Fibroblast of lung (primary cell): ENCODE data around the gene HNRNPA2B1. TPM values are rescaled to one million over a fixed set of nuclear protein-coding genes. Genes with fewer than 3 reads are reported as not detected.
"Not testable (repeated sequence)": the region's sequence is repeated elsewhere in the genome, so short reads cannot be mapped to it uniquely, and the experiment has no call there.

ENCODE experiments used
- DNase-seq, 2 donors: peaks; one replicate each; pipeline versions ENCODE4 v3.0.0 to v3.0.0-alpha.2; 2010; ENCODE audit warnings: low read depth in 2 of 2
- H2AFZ ChIP-seq: 2 replicates; pipeline ENCODE4 v1.5.1; 2012; ENCODE audit warnings: low read length, control low read depth, inconsistent platforms
- H3K27ac ChIP-seq: 2 replicates; pipeline ENCODE4 v1.5.1; 2011; ENCODE audit warnings: low read length, control low read depth; ENCODE audit not compliant: insufficient read depth
- H3K27me3 ChIP-seq: 2 replicates; pipeline ENCODE4 v1.5.1; 2011; ENCODE audit warnings: mild to moderate bottlenecking, low read length; ENCODE audit not compliant: control insufficient read depth, insufficient read depth
- H3K36me3 ChIP-seq: 2 replicates; pipeline ENCODE4 v1.5.1; 2011; ENCODE audit warnings: low read length; ENCODE audit not compliant: control insufficient read depth, insufficient read depth
- H3K4me1 ChIP-seq: 2 replicates; pipeline ENCODE4 v1.5.1; 2011; ENCODE audit warnings: low read length; ENCODE audit not compliant: control insufficient read depth, insufficient read depth; ENCODE audit errors: extremely low read depth
- H3K4me2 ChIP-seq: 2 replicates; pipeline ENCODE4 v1.5.1; 2011; ENCODE audit warnings: low read length, control low read depth; ENCODE audit not compliant: insufficient read depth; ENCODE audit errors: extremely low read depth
- H3K4me3 ChIP-seq, 4 experiments: fragments of 200-600 bp in 1 of 4; sonication (generic) in 1 of 4; replicated peaks in 1 of 4; 2 replicates each; pipeline ENCODE4 v1.5.1; 2011 to 2016; ENCODE audit warnings: low read length in 4 of 4, low read depth in 3 of 4, mild to moderate bottlenecking in 3 of 4, control low read depth in 2 of 4, inconsistent platforms in 1 of 4, mixed read lengths in 1 of 4; ENCODE audit not compliant: insufficient read depth in 1 of 4; ENCODE audit errors: control extremely low read depth in 1 of 4
- H3K79me2 ChIP-seq: 2 replicates; pipeline ENCODE4 v1.5.1; 2012; ENCODE audit warnings: mild to moderate bottlenecking, low read length, inconsistent platforms; ENCODE audit not compliant: control insufficient read depth, insufficient read depth
- H3K9ac ChIP-seq: 2 replicates; pipeline ENCODE4 v1.5.1; 2011; ENCODE audit warnings: mild to moderate bottlenecking, low read length, control low read depth; ENCODE audit not compliant: insufficient read depth
- H3K9me3 ChIP-seq: 2 replicates; pipeline ENCODE4 v1.5.1; 2012; ENCODE audit warnings: low read depth, low read length; ENCODE audit not compliant: control insufficient read depth, insufficient read depth
- H4K20me1 ChIP-seq: 2 replicates; pipeline ENCODE4 v1.5.1; 2011; ENCODE audit warnings: low read length; ENCODE audit not compliant: control insufficient read depth, insufficient read depth; ENCODE audit errors: extremely low read depth
- EZH2 ChIP-seq: IDR thresholded peaks from 2 replicates; pipeline ENCODE4 v1.5.1; 2012; ENCODE audit warnings: low read length, control low read depth, mild to moderate bottlenecking; ENCODE audit errors: missing control alignments
- polyA plus RNA-seq, 2 donors: library from polyadenylated mRNA; depleted of rRNA in 1 of 2; stranded (reverse) in 1 of 2; unstranded in 1 of 2; fragments of >200 nt; gene quantifications; 2 replicates each; pipeline ENCODE4 v1.2.1, GENCODE V29; 2011 to 2012; ENCODE audit warnings: missing spikeins in 1 of 2
- total RNA-seq: library from RNA; depleted of rRNA; stranded (reverse); fragments of >200 nt; gene quantifications from 2 replicates; pipeline ENCODE4 v1.2.1, GENCODE V29; 2014
- TF ChIP-seq, protein P1 (sequence below), 2 donors: IDR thresholded peaks in 1 of 2; conservative IDR thresholded peaks in 1 of 2; 1 replicate in 1 of 2; 2 replicates in 1 of 2; pipeline ENCODE4 v1.5.1; 2011 to 2012; ENCODE audit warnings: low read length in 2 of 2, control low read depth in 1 of 2, inconsistent platforms in 1 of 2, low read depth in 1 of 2, mild to moderate bottlenecking in 1 of 2

HNRNPA2B1 gene
- total and polyA plus RNA-seq, 2 donors (not counting 1 experiment from before 2014, with no cell fraction given), result 82.1 to 428 TPM

DNA sequence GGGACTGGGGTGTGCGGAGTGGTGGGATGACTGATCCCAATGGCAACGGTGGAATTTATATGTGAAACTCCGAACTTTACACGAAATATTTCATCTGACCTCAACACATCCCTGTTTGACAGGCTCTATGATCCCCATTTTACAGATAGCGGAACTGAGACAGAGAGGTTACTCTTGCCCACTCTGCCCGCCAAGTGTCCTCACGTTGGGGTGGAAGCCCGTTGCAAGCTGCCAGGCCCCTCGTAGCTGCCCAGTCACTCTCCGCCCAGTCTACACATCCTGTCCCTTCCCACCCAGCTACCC, 48.9 kb downstream of the HNRNPA2B1 start:
- Histone ChIP-seq H3K27ac (no peak overlapping the region), H3K4me3 (peak overlapping the region in 3 of 4 experiments; percentile 46 to 62 (median 48)), H3K36me3 (no peaks in the 10 kb centered on the region)

DNA sequence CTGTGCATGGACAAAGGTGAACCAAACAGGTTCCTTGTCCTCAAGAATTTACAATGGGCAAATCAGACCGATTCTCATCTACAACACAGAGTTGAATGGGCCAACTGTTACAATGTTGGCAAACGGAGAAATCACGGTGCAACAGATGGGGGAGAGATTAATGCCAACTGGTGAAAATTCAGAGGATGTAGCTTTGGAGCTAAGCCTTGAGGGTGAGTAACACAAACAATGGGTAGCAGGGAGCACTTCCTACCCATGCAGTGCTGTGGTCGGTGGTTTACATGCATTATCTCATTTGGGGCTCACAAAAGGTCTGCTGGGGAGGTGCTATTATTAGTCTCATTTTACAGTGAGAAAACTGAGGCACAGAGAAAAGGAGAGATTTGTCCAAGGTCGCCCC, 49.5 kb downstream of the HNRNPA2B1 start:
- H3K9me3 ChIP-seq, result no peaks in the 10 kb centered on the region

More for the DNA sequence above, 48.9 kb downstream of the HNRNPA2B1 start:
- no peak for DNase-seq
- Histone ChIP-seq H2AFZ (peak overlapping the region; percentile 87), H3K4me2 (peak overlapping the region; percentile 75), H3K27me3 (peaks cover 3% of the 10 kb centered on the region), H3K9ac (no peak overlapping the region), H4K20me1 (no peaks in the 10 kb centered on the region), H3K9me3 (no peaks in the 10 kb centered on the region), H3K79me2 (no peaks in the 10 kb centered on the region), H3K4me1 (peaks cover 7% of the 10 kb centered on the region)
- TF ChIP-seq, protein P1, sequence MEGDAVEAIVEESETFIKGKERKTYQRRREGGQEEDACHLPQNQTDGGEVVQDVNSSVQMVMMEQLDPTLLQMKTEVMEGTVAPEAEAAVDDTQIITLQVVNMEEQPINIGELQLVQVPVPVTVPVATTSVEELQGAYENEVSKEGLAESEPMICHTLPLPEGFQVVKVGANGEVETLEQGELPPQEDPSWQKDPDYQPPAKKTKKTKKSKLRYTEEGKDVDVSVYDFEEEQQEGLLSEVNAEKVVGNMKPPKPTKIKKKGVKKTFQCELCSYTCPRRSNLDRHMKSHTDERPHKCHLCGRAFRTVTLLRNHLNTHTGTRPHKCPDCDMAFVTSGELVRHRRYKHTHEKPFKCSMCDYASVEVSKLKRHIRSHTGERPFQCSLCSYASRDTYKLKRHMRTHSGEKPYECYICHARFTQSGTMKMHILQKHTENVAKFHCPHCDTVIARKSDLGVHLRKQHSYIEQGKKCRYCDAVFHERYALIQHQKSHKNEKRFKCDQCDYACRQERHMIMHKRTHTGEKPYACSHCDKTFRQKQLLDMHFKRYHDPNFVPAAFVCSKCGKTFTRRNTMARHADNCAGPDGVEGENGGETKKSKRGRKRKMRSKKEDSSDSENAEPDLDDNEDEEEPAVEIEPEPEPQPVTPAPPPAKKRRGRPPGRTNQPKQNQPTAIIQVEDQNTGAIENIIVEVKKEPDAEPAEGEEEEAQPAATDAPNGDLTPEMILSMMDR (conservative IDR thresholded peaks at IDR 0.05 in 1 of 2, IDR thresholded peaks at IDR 0.05 in 1 of 2; ENCODE audit: low read depth in 1 of 2, low read length in 2 of 2), result no peak
- no peak for TF ChIP-seq EZH2

DNA sequence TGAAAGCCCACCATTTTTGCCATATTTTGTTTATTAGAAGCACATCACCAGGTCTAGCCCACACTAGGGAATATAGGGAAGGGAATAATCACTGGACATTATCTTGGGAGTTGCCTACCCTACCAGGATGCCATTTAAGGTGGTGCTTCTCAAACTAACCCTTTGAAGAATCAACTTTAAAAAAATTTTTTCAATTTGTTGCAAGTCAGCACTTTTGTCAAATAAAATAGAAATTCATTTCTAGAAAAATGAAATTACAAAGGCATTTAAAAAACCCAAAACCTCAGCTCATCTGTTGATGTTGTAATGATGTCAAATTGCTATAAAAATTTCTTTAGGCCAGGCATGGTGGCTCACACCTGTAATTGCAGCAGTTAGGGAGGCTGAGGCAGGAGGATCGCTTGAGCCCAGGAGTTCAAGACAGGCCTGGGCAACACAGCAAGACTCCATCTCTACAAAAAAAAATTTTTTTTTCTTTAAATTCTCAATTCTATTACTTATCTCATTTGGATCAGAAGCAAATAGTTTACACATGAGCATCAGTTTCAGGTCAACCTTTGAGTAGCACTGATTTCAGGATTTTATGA, 51.1 kb downstream of the HNRNPA2B1 start:
- Histone ChIP-seq H3K79me2 (no peaks in the 10 kb centered on the region), H4K20me1 (no peaks in the 10 kb centered on the region), H3K27me3 (peaks cover 3% of the 10 kb centered on the region), H3K4me2 (no peak overlapping the region), H2AFZ (no peak overlapping the region), H3K9me3 (no peaks in the 10 kb centered on the region), H3K4me3 (no peak overlapping the region), H3K9ac (no peak overlapping the region), H3K27ac (no peak overlapping the region), H3K4me1 (peaks cover 3% of the 10 kb centered on the region), H3K36me3 (no peaks in the 10 kb centered on the region)
- DNase-seq, result no peak
- TF ChIP-seq, protein P1 (conservative IDR thresholded peaks at IDR 0.05 in 1 of 2, IDR thresholded peaks at IDR 0.05 in 1 of 2; ENCODE audit: low read depth in 1 of 2, low read length in 2 of 2), result no peak
- no peak for TF ChIP-seq EZH2

More for the DNA sequence above, 49.5 kb downstream of the HNRNPA2B1 start:
- Histone ChIP-seq H3K9ac (no peak overlapping the region), H3K27me3 (peaks cover 3% of the 10 kb centered on the region), H3K27ac (no peak overlapping the region), H4K20me1 (no peaks in the 10 kb centered on the region), H3K79me2 (no peaks in the 10 kb centered on the region), H3K36me3 (no peaks in the 10 kb centered on the region), H3K4me2 (no peak overlapping the region), H3K4me3 (no peak overlapping the region), H3K4me1 (peaks cover 7% of the 10 kb centered on the region), H2AFZ (no peak overlapping the region)
- no peak for TF ChIP-seq EZH2
- TF ChIP-seq, protein P1 (conservative IDR thresholded peaks at IDR 0.05 in 1 of 2, IDR thresholded peaks at IDR 0.05 in 1 of 2; ENCODE audit: low read depth in 1 of 2, low read length in 2 of 2), result no peak
- DNase-seq, result no peak

DNA sequence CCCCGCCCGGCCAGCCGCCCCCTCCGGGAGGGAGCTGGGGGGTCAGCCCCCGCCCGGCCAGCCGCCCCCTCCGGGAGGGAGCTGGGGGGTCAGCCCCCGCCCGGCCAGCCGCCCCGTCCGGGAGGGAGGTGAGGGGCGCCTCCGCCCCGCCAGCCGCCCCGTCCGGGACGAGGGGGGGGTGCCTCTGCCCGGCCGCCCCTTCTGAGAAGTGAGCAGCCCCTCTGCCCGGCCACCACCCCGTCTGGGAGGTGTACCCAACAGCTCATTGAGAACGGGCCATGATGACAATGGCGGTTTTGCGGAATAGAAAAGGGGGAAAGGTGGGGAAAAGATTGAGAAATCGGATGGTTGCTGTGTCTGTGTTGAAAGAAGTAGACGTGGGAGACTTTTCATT, 52.2 kb downstream of the HNRNPA2B1 start:
- H4K20me1 ChIP-seq, H3K4me1 ChIP-seq, H3K27me3 ChIP-seq, H3K9me3 ChIP-seq, H3K79me2 ChIP-seq, H3K36me3 ChIP-seq, H3K27ac ChIP-seq, H2AFZ ChIP-seq, DNase-seq, H3K4me2 ChIP-seq, H3K4me3 ChIP-seq, H3K9ac ChIP-seq: not testable (repeated sequence)
